Measurements from ENCODE around the gene GUCD1.

- TF ChIP-seq GATA2 (IDR thresholded peaks at IDR 0.05; ENCODE audit: low read depth, low read length) (no peak), GATA3 (IDR thresholded peaks at IDR 0.05; ENCODE audit: low read depth, low read length) (no peak)
These were observed 25.0 kb downstream of the GUCD1 start for GRCh38 chr22:24529898-24530297.

All from SH-SY5Y (cell line).